ENCODE measurements around the gene MAP6.

Gene MAP6

DNA sequence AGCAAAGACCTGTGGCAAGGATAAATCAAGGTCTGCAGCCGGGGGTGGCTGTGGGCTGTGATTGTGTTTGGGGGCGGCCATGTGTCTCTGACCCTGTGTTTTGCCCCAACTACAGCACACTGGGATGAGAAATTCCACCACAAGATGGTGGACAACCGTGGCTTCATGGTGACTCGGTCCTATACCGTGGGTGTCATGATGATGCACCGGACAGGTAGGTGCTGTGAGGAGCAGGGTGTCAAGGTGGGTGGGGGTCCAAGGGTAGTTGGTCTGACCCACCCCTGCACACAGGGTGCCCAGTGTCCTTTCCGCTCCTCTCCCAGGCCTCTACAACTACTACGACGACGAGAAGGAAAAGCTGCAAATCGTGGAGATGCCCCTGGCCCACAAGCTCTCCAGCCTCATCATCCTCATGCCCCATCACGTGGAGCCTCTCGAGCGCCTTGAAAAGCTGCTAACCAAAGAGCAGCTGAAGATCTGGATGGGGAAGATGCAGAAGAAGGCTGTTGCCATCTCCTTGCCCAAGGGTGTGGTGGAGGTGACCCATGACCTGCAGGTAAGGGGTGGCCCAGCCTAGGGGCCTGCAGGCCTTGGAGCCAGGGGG lies 100.1 kb downstream of the MAP6 start:
- TF ChIP-seq EZH2phosphoT487 (IDR thresholded peaks at IDR 0.05; ENCODE audit: low read length) (no peak), EZH2 (optimal IDR thresholded peaks at IDR 0.05; ENCODE audit: low read depth, low read length) (no peak)
- TF ChIP-seq, protein P1, sequence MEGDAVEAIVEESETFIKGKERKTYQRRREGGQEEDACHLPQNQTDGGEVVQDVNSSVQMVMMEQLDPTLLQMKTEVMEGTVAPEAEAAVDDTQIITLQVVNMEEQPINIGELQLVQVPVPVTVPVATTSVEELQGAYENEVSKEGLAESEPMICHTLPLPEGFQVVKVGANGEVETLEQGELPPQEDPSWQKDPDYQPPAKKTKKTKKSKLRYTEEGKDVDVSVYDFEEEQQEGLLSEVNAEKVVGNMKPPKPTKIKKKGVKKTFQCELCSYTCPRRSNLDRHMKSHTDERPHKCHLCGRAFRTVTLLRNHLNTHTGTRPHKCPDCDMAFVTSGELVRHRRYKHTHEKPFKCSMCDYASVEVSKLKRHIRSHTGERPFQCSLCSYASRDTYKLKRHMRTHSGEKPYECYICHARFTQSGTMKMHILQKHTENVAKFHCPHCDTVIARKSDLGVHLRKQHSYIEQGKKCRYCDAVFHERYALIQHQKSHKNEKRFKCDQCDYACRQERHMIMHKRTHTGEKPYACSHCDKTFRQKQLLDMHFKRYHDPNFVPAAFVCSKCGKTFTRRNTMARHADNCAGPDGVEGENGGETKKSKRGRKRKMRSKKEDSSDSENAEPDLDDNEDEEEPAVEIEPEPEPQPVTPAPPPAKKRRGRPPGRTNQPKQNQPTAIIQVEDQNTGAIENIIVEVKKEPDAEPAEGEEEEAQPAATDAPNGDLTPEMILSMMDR (IDR thresholded peaks at IDR 0.05; ENCODE audit: low read length): no peak
- Histone ChIP-seq H3F3A (ENCODE audit: insufficient read depth, low read length) (no peaks in the 10 kb centered on the region), H3K4me2 (ENCODE audit: low read depth, low read length) (no peak overlapping the region), H3K9ac (ENCODE audit: low read length) (no peak overlapping the region), H3K79me2 (ENCODE audit: low read length) (no peaks in the 10 kb centered on the region), H3K27me3 (replicated peaks; ENCODE audit: insufficient read depth, low read length) (peaks cover 10% of the 10 kb centered on the region; the same call in 1 of the 2 replicates), H3K9me2 (replicated peaks; ENCODE audit: insufficient read depth, low read length) (no peaks in the 10 kb centered on the region), H3K4me3 (ENCODE audit: low read length) (no peak overlapping the region), H2AFZ (ENCODE audit: low read length) (no peak overlapping the region), H3K4me1 (ENCODE audit: low read length) (no peaks in the 10 kb centered on the region), H3K36me3 (replicated peaks; ENCODE audit: insufficient read depth, low read length) (no peaks in the 10 kb centered on the region), H3K9me3 (replicated peaks; ENCODE audit: insufficient read depth, low read length) (no peaks in the 10 kb centered on the region), H3K27ac (ENCODE audit: low read length) (no peak overlapping the region), H4K20me1 (ENCODE audit: insufficient read depth, low read length) (no peaks in the 10 kb centered on the region)
- DNase-seq: no peak

DNA sequence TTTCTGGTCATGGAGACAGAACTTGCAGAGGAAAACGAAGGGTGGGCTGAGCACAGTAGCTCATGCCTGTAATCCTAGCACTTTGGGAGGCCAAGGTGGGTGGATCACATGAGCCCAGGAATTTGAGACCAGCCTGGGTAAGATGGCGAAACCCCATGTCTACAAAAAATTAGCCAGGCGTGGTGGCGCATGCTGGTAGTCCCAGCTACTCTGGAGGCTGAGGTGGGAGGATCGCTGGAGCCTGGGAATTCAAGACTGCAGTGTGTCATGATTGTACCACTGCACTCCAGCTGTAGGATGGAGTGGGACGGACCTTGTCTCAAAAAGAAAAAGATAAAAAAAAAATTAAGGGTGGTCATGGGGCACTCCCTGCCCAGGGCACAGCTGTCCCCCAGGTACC lies 100.9 kb downstream of the MAP6 start:
- Histone ChIP-seq H3K4me2 (ENCODE audit: low read depth, low read length) (no peak overlapping the region), H3K9me2 (replicated peaks; ENCODE audit: insufficient read depth, low read length) (no peaks in the 10 kb centered on the region), H3K9me3 (replicated peaks; ENCODE audit: insufficient read depth, low read length) (no peaks in the 10 kb centered on the region), H3K27me3 (replicated peaks; ENCODE audit: insufficient read depth, low read length) (peaks cover 7% of the 10 kb centered on the region; the same call in 1 of the 2 replicates), H2AFZ (ENCODE audit: low read length) (no peak overlapping the region), H3F3A (ENCODE audit: insufficient read depth, low read length) (no peaks in the 10 kb centered on the region), H3K9ac (ENCODE audit: low read length) (no peak overlapping the region), H3K4me3 (ENCODE audit: low read length) (no peak overlapping the region), H3K4me1 (ENCODE audit: low read length) (no peaks in the 10 kb centered on the region), H3K79me2 (ENCODE audit: low read length) (no peaks in the 10 kb centered on the region), H4K20me1 (ENCODE audit: insufficient read depth, low read length) (no peaks in the 10 kb centered on the region), H3K27ac (ENCODE audit: low read length) (no peak overlapping the region), H3K36me3 (replicated peaks; ENCODE audit: insufficient read depth, low read length) (no peaks in the 10 kb centered on the region)
- TF ChIP-seq, protein P1 (IDR thresholded peaks at IDR 0.05; ENCODE audit: low read length): no peak
- no peak for TF ChIP-seq EZH2phosphoT487 (IDR thresholded peaks at IDR 0.05; ENCODE audit: low read length)
- no peak for TF ChIP-seq EZH2 (optimal IDR thresholded peaks at IDR 0.05; ENCODE audit: low read depth, low read length)
- no peak for DNase-seq

DNA sequence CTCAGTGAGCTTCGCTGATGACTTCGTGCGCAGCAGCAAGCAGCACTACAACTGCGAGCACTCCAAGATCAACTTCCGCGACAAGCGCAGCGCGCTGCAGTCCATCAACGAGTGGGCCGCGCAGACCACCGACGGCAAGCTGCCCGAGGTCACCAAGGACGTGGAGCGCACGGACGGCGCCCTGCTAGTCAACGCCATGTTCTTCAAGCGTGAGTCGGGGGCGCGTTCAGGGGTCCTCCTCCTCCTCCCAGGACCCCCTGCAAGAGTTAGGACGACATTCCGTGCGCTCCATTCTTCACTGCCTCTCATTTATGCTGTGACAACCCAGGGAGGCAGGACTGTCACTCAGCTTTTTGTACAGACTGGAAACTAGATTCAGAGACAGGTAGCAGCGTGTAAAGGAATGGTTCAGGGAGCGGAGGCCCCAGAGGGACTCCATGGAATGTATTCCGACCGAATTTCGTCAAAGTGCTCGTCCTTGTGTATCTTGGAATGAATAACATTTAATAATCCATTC lies 102.0 kb downstream of the MAP6 start:
- H4K20me1 ChIP-seq (ENCODE audit: insufficient read depth, low read length): no peaks in the 10 kb centered on the region

More for the DNA sequence above, 102.0 kb downstream of the MAP6 start:
- no peaks in the 10 kb centered on the region for H3K36me3 ChIP-seq (replicated peaks; ENCODE audit: insufficient read depth, low read length)
- no peaks in the 10 kb centered on the region for H3K4me1 ChIP-seq (ENCODE audit: low read length)
- H2AFZ ChIP-seq (ENCODE audit: low read length): no peak overlapping the region
- no peak overlapping the region for H3K4me3 ChIP-seq (ENCODE audit: low read length)
- H3K9ac ChIP-seq (ENCODE audit: low read length): no peak overlapping the region
- no peaks in the 10 kb centered on the region for H3K9me3 ChIP-seq (replicated peaks; ENCODE audit: insufficient read depth, low read length)
- H3K4me2 ChIP-seq (ENCODE audit: low read depth, low read length): no peak overlapping the region
- peaks cover 14% of the 10 kb centered on the region for H3K27me3 ChIP-seq (replicated peaks; ENCODE audit: insufficient read depth, low read length)
- no peaks in the 10 kb centered on the region for H3F3A ChIP-seq (ENCODE audit: insufficient read depth, low read length)
- no peak overlapping the region for H3K27ac ChIP-seq (ENCODE audit: low read length)
- H3K9me2 ChIP-seq (replicated peaks; ENCODE audit: insufficient read depth, low read length): no peaks in the 10 kb centered on the region
- TF ChIP-seq EZH2phosphoT487 (IDR thresholded peaks at IDR 0.05; ENCODE audit: low read length): no peak
- no peaks in the 10 kb centered on the region for H3K79me2 ChIP-seq (ENCODE audit: low read length)
- no peak for DNase-seq

Data from MM.1S (cell line).